8988T (cell line): ENCODE results near the gene FGFR3.
A peak's percentile ranks its signal among the peaks of the same experiment; 100 is the strongest.

ENCODE experiments used
- DNase-seq: peaks from one replicate; pipeline ENCODE4 v3.0.0; 2011

The FGFR3 gene

DNA sequence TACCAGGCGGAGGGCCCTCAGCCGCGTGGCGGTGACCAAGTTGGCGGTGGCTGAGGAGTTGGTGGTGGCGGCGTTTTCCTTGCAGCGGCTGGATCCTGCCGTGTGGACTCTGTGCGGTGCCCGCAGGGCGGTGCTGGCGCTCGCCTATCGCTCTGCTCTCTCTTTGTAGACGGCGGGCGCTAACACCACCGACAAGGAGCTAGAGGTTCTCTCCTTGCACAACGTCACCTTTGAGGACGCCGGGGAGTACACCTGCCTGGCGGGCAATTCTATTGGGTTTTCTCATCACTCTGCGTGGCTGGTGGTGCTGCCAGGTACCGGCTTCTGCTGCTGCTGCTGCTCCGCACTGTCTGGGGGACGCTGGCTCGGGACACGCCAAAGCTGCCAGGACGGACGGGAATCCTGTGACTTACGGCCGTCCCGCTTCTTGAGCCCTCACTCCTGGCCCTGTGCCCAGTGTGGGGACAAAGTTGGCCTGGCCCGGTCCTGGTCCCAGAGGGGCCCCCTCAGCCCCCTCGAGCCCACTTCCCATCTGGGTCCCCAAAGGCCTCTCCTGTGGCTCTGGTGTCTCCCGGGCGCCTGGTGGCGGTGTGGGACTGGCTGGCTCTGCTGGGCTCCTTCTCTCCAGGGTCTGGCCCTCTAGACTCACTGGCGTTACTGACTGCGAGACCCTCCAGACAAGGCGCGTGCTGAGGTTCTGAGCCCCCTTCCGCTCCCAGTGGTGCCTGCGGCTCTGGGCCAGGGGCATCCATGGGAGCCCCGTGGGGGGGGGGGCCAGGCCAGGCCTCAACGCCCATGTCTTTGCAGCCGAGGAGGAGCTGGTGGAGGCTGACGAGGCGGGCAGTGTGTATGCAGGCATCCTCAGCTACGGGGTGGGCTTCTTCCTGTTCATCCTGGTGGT is 10.7 kb downstream of the FGFR3 start:
- DNase-seq = no peak

DNA sequence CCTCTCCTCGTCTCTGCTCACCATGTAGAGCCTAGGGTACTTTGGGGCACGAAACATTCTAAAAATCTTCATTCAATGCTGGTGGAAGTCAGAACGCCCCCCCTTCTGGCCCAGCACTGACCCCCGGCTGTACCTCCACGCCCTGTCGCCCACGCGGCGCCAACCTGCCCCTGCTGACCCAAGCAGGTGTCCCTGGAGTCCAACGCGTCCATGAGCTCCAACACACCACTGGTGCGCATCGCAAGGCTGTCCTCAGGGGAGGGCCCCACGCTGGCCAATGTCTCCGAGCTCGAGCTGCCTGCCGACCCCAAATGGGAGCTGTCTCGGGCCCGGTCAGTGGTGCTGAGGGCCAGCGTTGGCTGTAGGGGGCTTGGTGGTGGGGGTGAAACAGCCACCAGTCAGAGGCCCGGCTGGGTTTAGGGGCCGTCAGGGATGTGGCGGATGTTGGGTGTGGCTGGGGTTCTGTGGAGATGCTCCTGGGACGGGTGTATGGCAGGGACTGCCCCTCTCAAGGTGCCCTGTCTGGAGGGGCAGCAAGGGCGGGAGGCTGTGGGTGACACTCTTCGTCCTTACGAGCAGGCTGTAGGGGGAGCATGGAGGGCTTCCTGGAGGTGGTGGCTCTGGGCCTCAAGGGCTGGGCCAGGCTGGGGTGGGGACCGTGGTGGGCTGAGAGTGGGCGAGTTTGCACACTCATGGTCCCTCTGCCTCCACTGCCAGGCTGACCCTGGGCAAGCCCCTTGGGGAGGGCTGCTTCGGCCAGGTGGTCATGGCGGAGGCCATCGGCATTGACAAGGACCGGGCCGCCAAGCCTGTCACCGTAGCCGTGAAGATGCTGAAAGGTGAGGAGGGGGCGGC is 11.8 kb downstream of the FGFR3 start:
- no peak for DNase-seq

DNA sequence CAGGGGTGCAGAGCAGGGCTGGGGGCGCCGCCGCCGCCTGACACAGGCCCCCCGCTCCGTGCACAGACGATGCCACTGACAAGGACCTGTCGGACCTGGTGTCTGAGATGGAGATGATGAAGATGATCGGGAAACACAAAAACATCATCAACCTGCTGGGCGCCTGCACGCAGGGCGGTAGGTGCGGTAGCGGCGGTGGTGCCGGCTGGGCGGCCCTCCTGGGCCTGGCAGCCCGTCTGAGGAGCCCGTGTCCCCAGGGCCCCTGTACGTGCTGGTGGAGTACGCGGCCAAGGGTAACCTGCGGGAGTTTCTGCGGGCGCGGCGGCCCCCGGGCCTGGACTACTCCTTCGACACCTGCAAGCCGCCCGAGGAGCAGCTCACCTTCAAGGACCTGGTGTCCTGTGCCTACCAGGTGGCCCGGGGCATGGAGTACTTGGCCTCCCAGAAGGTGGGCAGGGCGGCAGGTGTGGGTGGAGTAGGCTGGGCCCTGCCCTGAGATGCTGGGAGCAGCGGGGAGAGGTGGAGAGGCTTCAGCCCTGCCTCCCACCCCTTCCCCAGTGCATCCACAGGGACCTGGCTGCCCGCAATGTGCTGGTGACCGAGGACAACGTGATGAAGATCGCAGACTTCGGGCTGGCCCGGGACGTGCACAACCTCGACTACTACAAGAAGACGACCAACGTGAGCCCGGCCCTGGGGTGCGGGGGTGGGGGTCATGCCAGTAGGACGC is 12.6 kb downstream of the FGFR3 start:
- no peak for DNase-seq

- DNase-seq = no peak
Observed at GRCh38 chr4:1806223-1806564, 13.1 kb downstream of the FGFR3 start.

DNA sequence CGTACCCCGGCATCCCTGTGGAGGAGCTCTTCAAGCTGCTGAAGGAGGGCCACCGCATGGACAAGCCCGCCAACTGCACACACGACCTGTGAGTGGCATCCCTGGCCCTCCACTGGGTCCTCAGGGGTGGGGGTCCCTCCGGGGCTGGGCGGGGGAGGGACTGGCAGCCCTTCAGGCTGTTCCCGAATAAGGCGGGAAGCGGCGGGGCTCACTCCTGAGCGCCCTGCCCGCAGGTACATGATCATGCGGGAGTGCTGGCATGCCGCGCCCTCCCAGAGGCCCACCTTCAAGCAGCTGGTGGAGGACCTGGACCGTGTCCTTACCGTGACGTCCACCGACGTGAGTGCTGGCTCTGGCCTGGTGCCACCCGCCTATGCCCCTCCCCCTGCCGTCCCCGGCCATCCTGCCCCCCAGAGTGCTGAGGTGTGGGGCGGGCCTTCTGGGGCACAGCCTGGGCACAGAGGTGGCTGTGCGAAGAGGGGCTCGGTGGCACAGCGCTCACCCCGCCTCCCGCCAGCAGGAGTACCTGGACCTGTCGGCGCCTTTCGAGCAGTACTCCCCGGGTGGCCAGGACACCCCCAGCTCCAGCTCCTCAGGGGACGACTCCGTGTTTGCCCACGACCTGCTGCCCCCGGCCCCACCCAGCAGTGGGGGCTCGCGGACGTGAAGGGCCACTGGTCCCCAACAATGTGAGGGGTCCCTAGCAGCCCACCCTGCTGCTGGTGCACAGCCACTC is 13.7 kb downstream of the FGFR3 start:
- DNase-seq = no peak

DNA sequence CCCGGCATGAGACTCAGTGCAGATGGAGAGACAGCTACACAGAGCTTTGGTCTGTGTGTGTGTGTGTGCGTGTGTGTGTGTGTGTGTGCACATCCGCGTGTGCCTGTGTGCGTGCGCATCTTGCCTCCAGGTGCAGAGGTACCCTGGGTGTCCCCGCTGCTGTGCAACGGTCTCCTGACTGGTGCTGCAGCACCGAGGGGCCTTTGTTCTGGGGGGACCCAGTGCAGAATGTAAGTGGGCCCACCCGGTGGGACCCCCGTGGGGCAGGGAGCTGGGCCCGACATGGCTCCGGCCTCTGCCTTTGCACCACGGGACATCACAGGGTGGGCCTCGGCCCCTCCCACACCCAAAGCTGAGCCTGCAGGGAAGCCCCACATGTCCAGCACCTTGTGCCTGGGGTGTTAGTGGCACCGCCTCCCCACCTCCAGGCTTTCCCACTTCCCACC is 14.3 kb downstream of the FGFR3 start:
- DNase-seq = no peak

DNA sequence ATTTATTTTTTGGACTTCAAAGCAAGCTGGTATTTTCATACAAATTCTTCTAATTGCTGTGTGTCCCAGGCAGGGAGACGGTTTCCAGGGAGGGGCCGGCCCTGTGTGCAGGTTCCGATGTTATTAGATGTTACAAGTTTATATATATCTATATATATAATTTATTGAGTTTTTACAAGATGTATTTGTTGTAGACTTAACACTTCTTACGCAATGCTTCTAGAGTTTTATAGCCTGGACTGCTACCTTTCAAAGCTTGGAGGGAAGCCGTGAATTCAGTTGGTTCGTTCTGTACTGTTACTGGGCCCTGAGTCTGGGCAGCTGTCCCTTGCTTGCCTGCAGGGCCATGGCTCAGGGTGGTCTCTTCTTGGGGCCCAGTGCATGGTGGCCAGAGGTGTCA is 15.3 kb downstream of the FGFR3 start:
- DNase-seq = no peak

- DNase-seq = no peak
Observed at GRCh38 chr4:1808851-1809753, 16.0 kb downstream of the FGFR3 start.

DNA sequence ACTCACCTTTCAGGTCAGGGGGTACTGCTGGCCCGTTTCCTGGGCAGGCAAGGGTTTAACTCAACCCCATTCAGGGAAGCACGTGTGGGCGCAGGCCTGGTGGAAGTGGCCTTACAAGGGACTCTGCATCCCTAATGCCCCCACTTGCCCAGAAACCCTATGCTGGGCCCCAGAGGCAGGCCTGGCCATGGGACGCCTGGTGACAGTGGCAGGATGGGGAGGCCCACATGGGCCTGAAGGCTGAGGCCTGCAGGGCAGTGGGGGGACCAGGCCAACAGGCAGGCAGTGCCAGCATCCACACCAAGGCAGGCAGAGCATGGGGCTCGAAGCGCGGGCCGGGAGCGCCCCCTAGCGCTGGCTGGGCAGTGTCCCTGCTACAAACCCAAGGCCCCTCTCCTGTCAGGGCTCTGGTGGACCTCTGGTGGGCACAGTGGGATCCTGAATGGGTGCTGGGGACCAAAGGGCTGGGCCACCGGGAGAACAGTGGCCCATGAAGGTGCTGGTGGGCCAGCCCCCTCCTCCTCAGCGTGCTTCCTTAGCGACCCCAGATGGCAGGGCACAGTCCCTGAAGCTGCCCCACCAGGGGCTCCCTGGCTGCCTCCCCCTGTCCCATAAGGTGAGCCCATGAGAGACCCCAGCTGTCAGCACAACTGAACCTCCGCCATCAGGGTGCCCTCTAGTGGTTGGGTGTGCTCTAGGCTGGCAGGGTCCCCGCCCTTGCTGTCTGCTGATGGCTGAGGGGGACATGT is 16.8 kb downstream of the FGFR3 start:
- peak; percentile 98 for DNase-seq

DNA sequence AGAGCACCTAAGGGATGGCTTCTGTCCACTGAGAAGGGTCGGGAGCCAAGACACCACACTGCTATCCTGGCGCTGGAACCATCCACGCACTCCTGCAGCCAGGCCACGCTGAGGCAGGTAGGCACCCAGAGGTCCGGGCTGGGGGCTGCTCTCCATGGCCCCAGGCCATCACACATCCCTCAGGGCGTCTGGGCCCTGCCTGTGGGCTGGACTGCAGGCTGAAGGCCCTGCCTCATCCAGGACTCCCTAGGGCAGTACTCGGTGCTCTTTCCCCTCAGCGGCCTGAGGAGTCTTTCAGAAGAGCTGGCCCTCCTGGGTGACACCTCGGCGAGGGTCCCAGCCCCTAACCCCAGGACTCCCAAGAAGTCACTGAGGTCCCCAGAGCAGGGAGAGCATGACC is 17.7 kb downstream of the FGFR3 start:
- no peak for DNase-seq

GRCh38 chr4:1812720-1813119 is 19.6 kb downstream of the FGFR3 start:
- no peak for DNase-seq

GRCh38 chr4:1813231-1813630 is 20.1 kb downstream of the FGFR3 start:
- no peak for DNase-seq

- DNase-seq = no peak
Observed at GRCh38 chr4:1813915-1814314, 20.8 kb downstream of the FGFR3 start.

DNA sequence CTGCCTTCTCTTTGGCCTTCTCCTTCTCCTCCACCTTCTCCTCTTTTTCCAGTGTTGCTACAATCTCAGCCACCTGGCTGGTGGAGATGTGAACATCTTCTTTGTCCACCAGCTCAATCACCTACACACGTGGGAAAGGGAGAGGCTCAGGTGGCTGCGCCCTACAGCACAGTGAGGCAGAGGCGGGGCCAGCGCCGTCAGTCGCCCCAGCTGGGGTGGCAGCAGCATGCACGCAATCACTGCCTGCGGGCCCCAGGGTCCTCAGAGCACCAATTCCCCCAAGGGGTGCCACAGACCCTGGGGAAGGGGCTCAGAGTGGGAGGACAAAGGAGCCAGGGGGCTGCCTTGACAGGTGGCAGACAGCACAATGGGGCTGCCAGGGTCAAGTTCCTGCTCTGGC is 21.4 kb downstream of the FGFR3 start:
- DNase-seq = no peak

DNA sequence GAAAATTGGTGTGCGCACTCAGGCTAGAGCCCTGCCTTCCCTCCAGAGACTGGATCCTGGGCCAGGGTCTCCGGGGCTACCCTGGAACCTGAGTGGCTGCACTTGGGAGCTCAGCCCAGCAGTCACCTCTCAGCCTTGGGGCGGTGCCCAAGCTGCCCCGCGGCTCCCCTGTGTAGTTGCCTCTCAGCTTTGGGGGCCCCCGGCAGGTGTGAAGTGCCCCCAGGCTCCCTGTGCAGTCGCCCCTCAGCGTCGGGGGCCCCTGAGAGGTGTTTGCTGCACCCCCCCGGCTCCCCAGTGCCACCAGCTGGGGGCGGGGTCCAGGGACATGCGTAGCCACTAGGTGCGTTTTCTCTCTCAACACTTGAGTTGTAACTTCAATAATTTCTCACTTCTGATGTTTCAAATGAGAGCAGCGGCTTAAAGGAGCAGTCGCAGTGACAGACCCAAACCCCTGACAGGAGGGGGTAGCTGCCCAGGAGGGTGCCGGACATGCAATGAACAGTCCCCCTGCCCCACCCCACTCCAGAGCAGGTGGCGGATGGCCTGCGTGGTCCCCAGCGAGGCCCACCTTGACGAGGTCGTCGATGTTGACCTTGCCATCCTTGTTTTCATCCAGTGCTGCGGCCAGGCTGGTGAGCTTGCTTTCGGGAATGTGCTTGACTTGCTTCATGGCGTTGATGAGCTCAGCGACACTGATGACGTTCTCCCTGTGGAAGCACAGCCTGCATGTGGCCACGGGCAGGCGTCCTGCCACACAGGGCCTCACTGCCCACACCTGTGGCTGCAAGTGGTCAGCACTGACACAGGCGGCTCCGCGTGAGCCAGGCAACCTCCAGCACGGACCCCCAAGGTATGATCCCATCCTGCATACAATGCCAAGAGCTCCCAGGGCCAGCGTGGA is 22.3 kb downstream of the FGFR3 start:
- no peak for DNase-seq

DNA sequence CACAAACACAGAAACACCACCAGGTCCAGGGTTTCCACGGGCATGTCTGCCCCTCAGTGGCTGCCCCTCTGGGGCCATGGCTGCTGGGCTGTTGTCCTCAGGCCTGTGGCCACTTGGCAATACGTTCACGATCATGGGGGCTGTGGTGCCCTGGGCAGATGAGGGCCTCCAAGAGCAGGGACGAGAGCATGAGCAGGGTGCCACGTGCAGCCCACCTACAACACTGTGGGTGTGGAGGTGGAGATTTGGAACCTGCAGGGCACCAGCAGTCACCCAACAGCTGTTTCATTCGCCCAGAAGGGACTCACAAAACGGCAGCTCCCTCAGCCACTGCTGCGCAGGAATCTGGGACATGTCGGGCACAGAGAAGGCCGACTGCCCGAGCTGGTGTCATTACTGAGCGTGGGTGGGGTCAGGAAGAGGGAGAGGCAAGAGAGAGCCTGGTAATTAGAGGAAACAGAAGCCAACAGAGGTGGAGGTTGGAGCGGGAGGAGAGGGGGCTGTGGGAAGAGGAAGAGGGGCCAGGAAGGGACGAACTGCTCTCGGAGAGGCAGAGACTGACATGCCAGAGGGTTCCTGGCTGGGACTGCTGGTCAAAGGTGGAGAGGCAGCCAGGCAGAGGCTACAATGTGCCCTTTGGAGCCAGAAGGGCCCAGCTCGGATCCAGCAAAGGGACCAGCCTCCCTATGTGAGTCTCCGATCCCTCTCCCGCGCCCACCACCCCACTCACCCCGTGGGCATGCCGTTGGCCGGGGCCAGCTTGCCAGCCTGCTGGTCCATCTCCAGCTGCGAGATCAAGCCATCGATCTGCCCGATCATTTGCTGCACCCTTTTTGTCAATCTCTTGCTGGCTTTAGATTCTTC is 23.1 kb downstream of the FGFR3 start:
- no peak for DNase-seq

DNA sequence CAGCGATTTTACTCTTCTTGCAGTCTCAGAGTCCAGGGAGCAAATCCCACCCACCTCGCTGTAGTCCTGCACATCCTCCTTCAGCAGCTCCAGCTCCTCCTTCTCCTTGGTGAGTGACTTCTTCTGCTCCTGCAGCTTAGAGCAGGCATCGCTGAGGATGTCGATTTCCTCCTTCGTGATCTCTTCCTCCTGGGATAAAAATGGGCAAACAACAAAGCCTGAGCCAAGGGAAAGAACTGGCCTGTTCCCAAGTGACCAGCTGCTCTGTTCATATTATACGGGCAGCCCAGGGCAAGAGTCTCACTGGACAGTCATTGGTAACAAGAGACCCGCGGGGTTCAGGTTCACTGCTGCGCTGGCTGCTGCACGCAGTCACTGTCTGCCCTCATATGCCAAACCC is 26.2 kb downstream of the FGFR3 start:
- no peak for DNase-seq

GRCh38 chr4:1819816-1820215 is 26.7 kb downstream of the FGFR3 start:
- no peak for DNase-seq
